HCT116 (cell line): ENCODE data around the gene CCM2. TPM values are rescaled to one million over a fixed set of nuclear protein-coding genes. Genes with fewer than 3 reads are reported as not detected.

ENCODE experiments used
- ATAC-seq: fragments of 200-7000 bp; cut with Tn5 transposase; 2 replicates; pipeline ENCODE4 v1.9.1; 2020; ENCODE audit warnings: mild to moderate bottlenecking, moderate library complexity
- BruUV-seq: library from RNA; stranded (reverse); fragments of 400-500 nt; replicated peaks from 2 replicates; lab custom pipeline; 2021; lab: Mats Ljungman, UMichigan
- CTCF ChIA-PET: fragments of 300-600 bp; sonication (Branson Sonifier 250); formaldehyde crosslinking; loops from one replicate; lab custom pipeline; 2021; ENCODE audit warnings: antibody characterized with exemption; lab: Charles Lee
- POLR2A ChIA-PET: fragments of 300-600, 350-600 bp; sonication (Branson Sonifier 250); formaldehyde crosslinking; loops from one replicate; lab custom pipeline; 2021; ENCODE audit warnings: antibody characterized with exemption; lab: Charles Lee
- RAD21 ChIA-PET, 2 experiments: fragments of 300-600 bp; sonication (Branson Sonifier 250); formaldehyde crosslinking; loops; one replicate each; lab custom pipeline; 2023; ENCODE audit warnings: low total read pairs in 2 of 2; ENCODE audit not compliant: uncharacterized antibody in 2 of 2, unreplicated experiment in 2 of 2, low non-redundant PET in 1 of 2; lab: Charles Lee
- DNase-seq: peaks from one replicate; pipeline ENCODE4 v3.0.0-alpha.2; 2010; ENCODE audit warnings: low read depth, low spot score
- H2AFZ ChIP-seq: fragments of 200-600 bp; shearing (Covaris generic), sonication (generic); 2 replicates; pipeline ENCODE4 v1.6.1; 2017; ENCODE audit warnings: low read depth, mixed run types, mixed read lengths, antibody characterized with exemption, low read length; ENCODE audit not compliant: poor library complexity, severe bottlenecking
- H3K27ac ChIP-seq: 2 replicates; pipeline ENCODE4 v1.5.1; 2012; ENCODE audit warnings: low read depth, low read length
- H3K27me3 ChIP-seq: fragments of 200-600 bp; sonication (generic); 2 replicates; pipeline ENCODE4 v1.6.1; 2016; ENCODE audit warnings: mixed run types, low read length, mixed read lengths; ENCODE audit not compliant: insufficient read depth
- H3K36me3 ChIP-seq, 2 experiments: fragments of 200-500 bp in 1 of 2; fragments of 200-600 bp in 1 of 2; sonication (Bioruptor generic) in 1 of 2; sonication (generic) in 1 of 2; 2 replicates each; pipeline versions ENCODE4 v1.5.1 to v1.6.1; 2014 to 2016; ENCODE audit warnings: low read length in 2 of 2, inconsistent platforms in 1 of 2, mixed read lengths in 1 of 2, mixed run types in 1 of 2; ENCODE audit not compliant: insufficient read depth in 2 of 2, control insufficient read depth in 1 of 2
- H3K4me1 ChIP-seq, 2 experiments: fragments of 200-600 bp in 1 of 2; sonication (generic) in 1 of 2; 2 replicates each; pipeline versions ENCODE4 v1.5.1 to v1.6.1; 2012 to 2017; ENCODE audit warnings: low read length in 2 of 2, inconsistent platforms in 1 of 2, mild to moderate bottlenecking in 1 of 2, mixed read lengths in 1 of 2, mixed run types in 1 of 2, moderate library complexity in 1 of 2; ENCODE audit not compliant: insufficient read depth in 2 of 2, control insufficient read depth in 1 of 2
- H3K4me2 ChIP-seq: fragments of 200-600 bp; sonication (generic); 2 replicates; pipeline ENCODE4 v1.6.1; 2017; ENCODE audit warnings: mixed run types, low read length, mixed read lengths
- H3K4me3 ChIP-seq, 2 experiments: fragments of 200-600 bp in 1 of 2; sonication (generic) in 1 of 2; replicated peaks in 1 of 2; 2 replicates each; pipeline ENCODE4 v1.5.1; 2011 to 2016; ENCODE audit warnings: low read length in 2 of 2, control low read depth in 1 of 2, low read depth in 1 of 2, mild to moderate bottlenecking in 1 of 2, mixed read lengths in 1 of 2, mixed run types in 1 of 2
- H3K79me2 ChIP-seq: fragments of 200-600 bp; sonication (generic); 2 replicates; pipeline ENCODE4 v1.6.1; 2017; ENCODE audit warnings: mild to moderate bottlenecking, mixed run types, low read length, moderate library complexity, mixed read lengths; ENCODE audit not compliant: insufficient read depth
- H3K9ac ChIP-seq: fragments of 200-600 bp; sonication (generic); 2 replicates; pipeline ENCODE4 v1.6.1; 2016; ENCODE audit warnings: low read length, mixed read lengths
- H3K9me2 ChIP-seq: fragments of 200-600 bp; sonication (generic), shearing (Covaris generic); 2 replicates; pipeline ENCODE4 v1.6.1; 2017; ENCODE audit warnings: mixed run types, mild to moderate bottlenecking, moderate library complexity; ENCODE audit not compliant: insufficient read depth
- H3K9me3 ChIP-seq, 2 experiments: fragments of 200-500 bp in 1 of 2; fragments of 200-600 bp in 1 of 2; sonication (Bioruptor generic) in 1 of 2; sonication (generic) in 1 of 2; 2 replicates each; pipeline ENCODE4 v1.6.1; 2014 to 2017; ENCODE audit warnings: low read length in 2 of 2, mixed read lengths in 2 of 2, inconsistent platforms in 1 of 2, low read depth in 1 of 2, mild to moderate bottlenecking in 1 of 2, mixed run types in 1 of 2, moderate library complexity in 1 of 2; ENCODE audit not compliant: control insufficient read depth in 1 of 2, insufficient read depth in 1 of 2
- H4K20me1 ChIP-seq: fragments of 200-600 bp; sonication (generic), shearing (Covaris generic); 2 replicates; pipeline ENCODE4 v1.6.1; 2017; ENCODE audit warnings: mixed run types, mild to moderate bottlenecking, moderate library complexity; ENCODE audit not compliant: insufficient read depth
- CBX3 ChIP-seq: IDR thresholded peaks from 2 replicates; pipeline ENCODE4 v1.6.1; 2012; ENCODE audit warnings: low read depth
- CEBPB ChIP-seq: IDR thresholded peaks from 2 replicates; pipeline ENCODE4 v1.6.1; 2012; ENCODE audit warnings: low read depth
- ELF1 ChIP-seq: IDR thresholded peaks from 2 replicates; pipeline ENCODE4 v1.6.1; 2012; ENCODE audit warnings: low read depth, borderline replicate concordance
- EZH2 ChIP-seq: fragments of 200-600 bp; sonication (generic); IDR thresholded peaks from 2 replicates; pipeline ENCODE4 v1.6.1; 2017; ENCODE audit warnings: antibody characterized with exemption, mixed run types
- EZH2phosphoT487 ChIP-seq: fragments of 200-600 bp; IDR thresholded peaks from 2 replicates; pipeline ENCODE4 v1.6.1; 2018; ENCODE audit warnings: antibody characterized with exemption, borderline replicate concordance
- FOSL1 ChIP-seq: IDR thresholded peaks from 2 replicates; pipeline ENCODE4 v1.6.1; 2012; ENCODE audit warnings: low read depth
- POLR2A ChIP-seq: IDR thresholded peaks from 2 replicates; pipeline ENCODE4 v1.7.0; 2011; ENCODE audit warnings: borderline replicate concordance; ENCODE audit not compliant: insufficient read depth, insufficient read length; ENCODE audit errors: extremely low read depth
- POLR2AphosphoS5 ChIP-seq: IDR thresholded peaks from 2 replicates; pipeline ENCODE4 v1.6.1; 2011; ENCODE audit warnings: mild to moderate bottlenecking, low read depth, low read length, moderate library complexity
- SIN3A ChIP-seq: IDR thresholded peaks from 2 replicates; pipeline ENCODE4 v1.6.1; 2012; ENCODE audit warnings: low read depth
- SP1 ChIP-seq: IDR thresholded peaks from 2 replicates; pipeline ENCODE4 v1.6.1; 2012; ENCODE audit warnings: low read depth
- SRF ChIP-seq: IDR thresholded peaks from 2 replicates; pipeline ENCODE4 v1.6.1; 2012; ENCODE audit warnings: low read depth
- TCF7L2 ChIP-seq: IDR thresholded peaks from 2 replicates; pipeline ENCODE4 v1.7.0; 2011; ENCODE audit warnings: borderline replicate concordance, inconsistent platforms; ENCODE audit not compliant: insufficient read depth, insufficient read length; ENCODE audit errors: extremely low read depth
- ZFX ChIP-seq: fragments of 450-650 bp; IDR thresholded peaks from 2 replicates; pipeline ENCODE4 v1.6.1; 2017
- intact Hi-C: fragments of 100-400 bp; cut with micrococcal nuclease; formaldehyde crosslinking; loops from 2 replicates; pipeline ENCODE4 v1.10.0; 2022
- total RNA-seq: library from RNA; stranded (reverse); gene quantifications from one replicate; pipeline ENCODE4 v1.2.1, GENCODE V29; 2021; ENCODE audit not compliant: unreplicated experiment
- TF ChIP-seq, protein P1 (sequence below): IDR thresholded peaks from 2 replicates; pipeline ENCODE4 v1.6.1; 2012; ENCODE audit warnings: low read depth
- TF ChIP-seq, protein P2 (sequence below): IDR thresholded peaks from 2 replicates; pipeline ENCODE4 v1.6.1; 2011; ENCODE audit warnings: mild to moderate bottlenecking, low read length, moderate library complexity; ENCODE audit not compliant: insufficient replicate concordance; ENCODE audit errors: extremely low read depth
- TF ChIP-seq, protein P3 (sequence below), 3 experiments: fragments of 200-600 bp in 1 of 3; sonication (generic) in 1 of 3; IDR thresholded peaks in 2 of 3; conservative IDR thresholded peaks in 1 of 3; 2 replicates each; pipeline ENCODE4 v1.5.1; 2012 to 2017; ENCODE audit warnings: low read depth in 2 of 3, low read length in 2 of 3, antibody characterized with exemption in 1 of 3, borderline replicate concordance in 1 of 3, control low read depth in 1 of 3, mild to moderate bottlenecking in 1 of 3, mixed read lengths in 1 of 3, mixed run types in 1 of 3, moderate library complexity in 1 of 3; ENCODE audit not compliant: insufficient read depth in 1 of 3

CCM2 gene
- total RNA-seq, 1 experiment from 2014 or later: 34.4 TPM

DNA sequence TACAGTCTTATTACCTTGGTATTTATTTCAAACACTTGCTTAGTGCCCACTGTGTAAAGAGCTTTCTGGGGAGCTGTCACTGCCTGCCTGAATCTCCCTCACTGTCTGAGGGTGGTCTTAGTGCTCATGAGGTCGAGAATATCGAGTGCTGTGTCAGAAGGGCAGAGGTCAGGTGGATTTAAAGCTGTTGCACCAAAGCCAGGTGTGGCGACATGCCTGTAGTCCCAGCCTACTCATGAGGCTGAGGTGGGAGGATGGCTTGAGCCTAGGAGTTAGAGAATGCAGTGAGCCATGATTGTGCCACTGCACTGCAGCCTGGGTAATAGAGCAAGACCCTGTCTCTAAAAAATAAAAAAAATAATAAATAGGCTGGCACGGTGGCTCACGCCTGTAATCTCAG, 20.9 kb downstream of the CCM2 start (continued):
- TF ChIP-seq, protein P1, sequence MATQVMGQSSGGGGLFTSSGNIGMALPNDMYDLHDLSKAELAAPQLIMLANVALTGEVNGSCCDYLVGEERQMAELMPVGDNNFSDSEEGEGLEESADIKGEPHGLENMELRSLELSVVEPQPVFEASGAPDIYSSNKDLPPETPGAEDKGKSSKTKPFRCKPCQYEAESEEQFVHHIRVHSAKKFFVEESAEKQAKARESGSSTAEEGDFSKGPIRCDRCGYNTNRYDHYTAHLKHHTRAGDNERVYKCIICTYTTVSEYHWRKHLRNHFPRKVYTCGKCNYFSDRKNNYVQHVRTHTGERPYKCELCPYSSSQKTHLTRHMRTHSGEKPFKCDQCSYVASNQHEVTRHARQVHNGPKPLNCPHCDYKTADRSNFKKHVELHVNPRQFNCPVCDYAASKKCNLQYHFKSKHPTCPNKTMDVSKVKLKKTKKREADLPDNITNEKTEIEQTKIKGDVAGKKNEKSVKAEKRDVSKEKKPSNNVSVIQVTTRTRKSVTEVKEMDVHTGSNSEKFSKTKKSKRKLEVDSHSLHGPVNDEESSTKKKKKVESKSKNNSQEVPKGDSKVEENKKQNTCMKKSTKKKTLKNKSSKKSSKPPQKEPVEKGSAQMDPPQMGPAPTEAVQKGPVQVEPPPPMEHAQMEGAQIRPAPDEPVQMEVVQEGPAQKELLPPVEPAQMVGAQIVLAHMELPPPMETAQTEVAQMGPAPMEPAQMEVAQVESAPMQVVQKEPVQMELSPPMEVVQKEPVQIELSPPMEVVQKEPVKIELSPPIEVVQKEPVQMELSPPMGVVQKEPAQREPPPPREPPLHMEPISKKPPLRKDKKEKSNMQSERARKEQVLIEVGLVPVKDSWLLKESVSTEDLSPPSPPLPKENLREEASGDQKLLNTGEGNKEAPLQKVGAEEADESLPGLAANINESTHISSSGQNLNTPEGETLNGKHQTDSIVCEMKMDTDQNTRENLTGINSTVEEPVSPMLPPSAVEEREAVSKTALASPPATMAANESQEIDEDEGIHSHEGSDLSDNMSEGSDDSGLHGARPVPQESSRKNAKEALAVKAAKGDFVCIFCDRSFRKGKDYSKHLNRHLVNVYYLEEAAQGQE: no peak
- TF ChIP-seq ZFX (no peak), CEBPB (no peak), EZH2phosphoT487 (no peak), FOSL1 (no peak), SRF (no peak), POLR2AphosphoS5 (no peak)

DNA sequence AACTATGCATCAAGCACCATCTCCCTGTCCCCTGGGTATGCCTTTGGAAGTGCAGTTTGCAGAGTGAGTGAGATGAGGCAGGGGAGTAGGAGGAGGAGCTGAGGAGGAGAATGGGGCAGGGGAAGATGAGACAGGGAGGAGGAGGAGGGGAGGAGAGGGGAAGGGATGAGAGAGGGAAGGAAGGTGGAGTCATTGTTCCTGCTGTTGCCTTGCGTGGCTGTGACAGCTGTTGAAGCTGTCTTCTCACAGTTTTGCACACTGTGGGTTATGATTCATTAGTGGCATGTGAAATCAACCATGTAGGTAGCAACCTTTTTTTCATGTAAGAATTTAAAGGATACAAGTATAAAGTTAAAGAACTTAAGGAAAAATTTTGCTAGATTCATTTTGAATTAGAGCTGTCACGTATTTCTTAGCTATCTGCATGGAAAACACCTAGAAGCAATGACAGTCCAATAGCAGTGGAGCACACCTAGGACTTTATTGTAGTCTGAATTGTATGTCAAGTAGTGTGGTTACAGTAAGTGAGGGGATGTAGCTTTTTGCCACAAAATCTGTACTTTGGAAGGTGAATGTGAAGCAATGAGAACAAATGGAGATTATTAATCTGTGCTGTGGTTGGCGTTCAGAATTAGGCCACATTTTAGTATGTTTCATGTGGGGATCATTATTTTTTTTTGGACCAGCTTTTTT, 21.7 kb downstream of the CCM2 start:
- CTCF ChIA-PET: no interaction called here
- Histone ChIP-seq H3K9me3 (peaks cover 0 to 8% of the 10 kb centered on the region in 2 experiments; a peak in 1 of 4 replicates), H3K9me2 (no peaks in the 10 kb centered on the region), H3K79me2 (peaks cover 34% of the 10 kb centered on the region), H4K20me1 (no peaks in the 10 kb centered on the region), H3K4me2 (no peak overlapping the region), H3K4me3 (no peak overlapping the region), H2AFZ (no peak overlapping the region), H3K9ac (no peak overlapping the region), H3K27ac (no peak overlapping the region), H3K36me3 (no peaks in the 10 kb centered on the region), H3K4me1 (no peaks in the 10 kb centered on the region), H3K27me3 (no peaks in the 10 kb centered on the region)
- no peak for ATAC-seq
- DNase-seq: no peak
- no TSS peak for BruUV-seq
- intact Hi-C loops: no loop called here
- POLR2A ChIA-PET: no interaction called here
- RAD21 ChIA-PET: no interaction called here
- TF ChIP-seq ELF1: no peak
- TF ChIP-seq SP1: no peak
- no peak for TF ChIP-seq EZH2phosphoT487
- no peak for TF ChIP-seq EZH2
- TF ChIP-seq, protein P2, sequence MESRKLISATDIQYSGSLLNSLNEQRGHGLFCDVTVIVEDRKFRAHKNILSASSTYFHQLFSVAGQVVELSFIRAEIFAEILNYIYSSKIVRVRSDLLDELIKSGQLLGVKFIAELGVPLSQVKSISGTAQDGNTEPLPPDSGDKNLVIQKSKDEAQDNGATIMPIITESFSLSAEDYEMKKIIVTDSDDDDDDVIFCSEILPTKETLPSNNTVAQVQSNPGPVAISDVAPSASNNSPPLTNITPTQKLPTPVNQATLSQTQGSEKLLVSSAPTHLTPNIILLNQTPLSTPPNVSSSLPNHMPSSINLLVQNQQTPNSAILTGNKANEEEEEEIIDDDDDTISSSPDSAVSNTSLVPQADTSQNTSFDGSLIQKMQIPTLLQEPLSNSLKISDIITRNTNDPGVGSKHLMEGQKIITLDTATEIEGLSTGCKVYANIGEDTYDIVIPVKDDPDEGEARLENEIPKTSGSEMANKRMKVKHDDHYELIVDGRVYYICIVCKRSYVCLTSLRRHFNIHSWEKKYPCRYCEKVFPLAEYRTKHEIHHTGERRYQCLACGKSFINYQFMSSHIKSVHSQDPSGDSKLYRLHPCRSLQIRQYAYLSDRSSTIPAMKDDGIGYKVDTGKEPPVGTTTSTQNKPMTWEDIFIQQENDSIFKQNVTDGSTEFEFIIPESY: no peak
- TF ChIP-seq TCF7L2: no peak
- no peak for TF ChIP-seq ZFX
- TF ChIP-seq, protein P3, sequence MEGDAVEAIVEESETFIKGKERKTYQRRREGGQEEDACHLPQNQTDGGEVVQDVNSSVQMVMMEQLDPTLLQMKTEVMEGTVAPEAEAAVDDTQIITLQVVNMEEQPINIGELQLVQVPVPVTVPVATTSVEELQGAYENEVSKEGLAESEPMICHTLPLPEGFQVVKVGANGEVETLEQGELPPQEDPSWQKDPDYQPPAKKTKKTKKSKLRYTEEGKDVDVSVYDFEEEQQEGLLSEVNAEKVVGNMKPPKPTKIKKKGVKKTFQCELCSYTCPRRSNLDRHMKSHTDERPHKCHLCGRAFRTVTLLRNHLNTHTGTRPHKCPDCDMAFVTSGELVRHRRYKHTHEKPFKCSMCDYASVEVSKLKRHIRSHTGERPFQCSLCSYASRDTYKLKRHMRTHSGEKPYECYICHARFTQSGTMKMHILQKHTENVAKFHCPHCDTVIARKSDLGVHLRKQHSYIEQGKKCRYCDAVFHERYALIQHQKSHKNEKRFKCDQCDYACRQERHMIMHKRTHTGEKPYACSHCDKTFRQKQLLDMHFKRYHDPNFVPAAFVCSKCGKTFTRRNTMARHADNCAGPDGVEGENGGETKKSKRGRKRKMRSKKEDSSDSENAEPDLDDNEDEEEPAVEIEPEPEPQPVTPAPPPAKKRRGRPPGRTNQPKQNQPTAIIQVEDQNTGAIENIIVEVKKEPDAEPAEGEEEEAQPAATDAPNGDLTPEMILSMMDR (IDR thresholded peaks at IDR 0.05 in 2 of 3, conservative IDR thresholded peaks at IDR 0.05 in 1 of 3; ENCODE audit: borderline replicate concordance in 1 of 3, insufficient read depth in 1 of 3, low read depth in 2 of 3, low read length in 2 of 3): no peak
- TF ChIP-seq FOSL1: no peak
- TF ChIP-seq SRF: no peak
- TF ChIP-seq POLR2A: no peak
- TF ChIP-seq CBX3: no peak
- no peak for TF ChIP-seq SIN3A
